ENCODE measurements around the gene UROC1.

The UROC1 gene

DNA sequence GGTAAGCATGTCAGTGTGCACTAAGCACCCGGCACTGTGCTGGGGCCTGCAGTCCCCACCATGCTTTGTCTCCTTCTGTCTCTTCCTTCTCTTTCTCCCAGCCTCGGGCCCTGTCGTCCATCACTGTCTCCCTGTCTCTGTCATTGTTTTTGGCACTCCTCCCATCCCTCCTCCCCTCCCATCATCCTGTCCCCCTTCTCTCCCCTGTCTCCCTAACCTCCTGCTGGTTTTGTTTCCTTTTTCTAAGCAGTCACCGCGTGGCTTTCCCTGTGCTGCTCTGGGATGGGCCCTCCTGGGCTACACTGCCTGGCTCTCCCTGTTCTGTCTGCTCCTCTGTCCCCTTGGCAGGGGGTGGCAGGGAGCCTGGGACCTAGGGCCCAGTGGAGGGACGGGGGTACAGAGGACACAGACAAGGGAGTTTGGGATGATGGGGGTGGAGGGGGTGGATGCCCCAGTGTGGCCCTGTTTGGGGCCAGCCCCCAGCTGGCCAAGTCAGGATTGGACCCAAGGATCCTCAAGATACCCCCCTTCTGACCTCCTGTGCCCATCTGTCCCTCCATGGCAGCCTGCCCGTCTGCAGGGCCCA lies 12.1 kb upstream of the UROC1 start:
- no peak for DNase-seq

DNA sequence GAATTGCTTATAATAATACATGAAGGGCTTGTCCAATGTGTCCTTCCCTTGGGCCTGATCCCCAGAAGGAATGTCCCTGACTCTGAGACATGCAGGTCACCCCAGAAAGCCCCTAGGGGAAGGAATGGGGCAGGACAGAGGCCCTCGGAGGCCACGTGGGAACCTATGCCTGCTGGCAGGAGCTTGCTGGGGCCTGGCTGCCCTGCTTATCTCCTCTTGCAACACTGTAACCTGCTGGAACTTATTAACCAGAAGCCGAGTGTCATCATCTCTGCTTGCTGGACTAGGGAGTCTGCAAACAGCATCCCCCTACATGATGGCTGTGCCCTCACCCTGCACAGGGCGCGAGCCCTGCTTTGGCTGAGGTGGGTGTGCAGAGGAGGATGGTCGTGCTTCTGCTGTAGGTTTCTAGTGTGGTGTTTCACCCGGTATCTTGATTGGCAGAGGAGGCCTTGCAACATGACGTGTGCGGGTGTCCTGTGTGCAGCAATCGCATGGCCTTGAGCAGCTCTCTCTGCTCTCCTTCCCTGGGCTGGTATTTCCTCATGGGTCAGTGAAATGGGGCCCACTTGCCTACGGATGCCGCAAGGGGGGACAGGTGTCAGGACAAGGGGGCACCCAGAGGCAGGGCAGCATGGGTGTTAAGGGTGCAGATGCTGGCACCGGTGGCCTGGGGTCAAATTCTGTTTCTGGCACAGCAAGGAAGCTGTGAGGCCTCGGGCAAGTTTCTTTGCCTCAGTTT lies 11.4 kb upstream of the UROC1 start:
- no peak for DNase-seq

DNA sequence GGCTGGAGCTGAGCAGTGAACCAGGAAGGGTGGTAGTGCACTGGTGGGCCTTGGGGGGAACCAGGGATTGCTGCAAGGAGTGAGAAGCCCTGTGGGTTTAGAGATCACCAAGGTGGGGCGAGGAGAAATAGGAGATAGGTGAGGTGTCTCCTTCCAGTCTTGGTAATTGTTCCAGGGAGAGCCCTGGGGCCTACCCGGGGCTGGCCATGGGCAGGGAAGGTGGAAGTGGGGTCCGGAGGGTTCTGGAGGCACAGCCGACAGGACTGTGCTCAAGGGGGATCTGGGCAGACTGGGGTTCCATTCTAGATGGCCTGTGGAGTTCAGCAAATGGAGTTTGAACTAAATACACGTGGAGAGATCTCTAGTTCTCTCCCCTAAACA lies 10.8 kb upstream of the UROC1 start:
- DNase-seq: no peak

DNA sequence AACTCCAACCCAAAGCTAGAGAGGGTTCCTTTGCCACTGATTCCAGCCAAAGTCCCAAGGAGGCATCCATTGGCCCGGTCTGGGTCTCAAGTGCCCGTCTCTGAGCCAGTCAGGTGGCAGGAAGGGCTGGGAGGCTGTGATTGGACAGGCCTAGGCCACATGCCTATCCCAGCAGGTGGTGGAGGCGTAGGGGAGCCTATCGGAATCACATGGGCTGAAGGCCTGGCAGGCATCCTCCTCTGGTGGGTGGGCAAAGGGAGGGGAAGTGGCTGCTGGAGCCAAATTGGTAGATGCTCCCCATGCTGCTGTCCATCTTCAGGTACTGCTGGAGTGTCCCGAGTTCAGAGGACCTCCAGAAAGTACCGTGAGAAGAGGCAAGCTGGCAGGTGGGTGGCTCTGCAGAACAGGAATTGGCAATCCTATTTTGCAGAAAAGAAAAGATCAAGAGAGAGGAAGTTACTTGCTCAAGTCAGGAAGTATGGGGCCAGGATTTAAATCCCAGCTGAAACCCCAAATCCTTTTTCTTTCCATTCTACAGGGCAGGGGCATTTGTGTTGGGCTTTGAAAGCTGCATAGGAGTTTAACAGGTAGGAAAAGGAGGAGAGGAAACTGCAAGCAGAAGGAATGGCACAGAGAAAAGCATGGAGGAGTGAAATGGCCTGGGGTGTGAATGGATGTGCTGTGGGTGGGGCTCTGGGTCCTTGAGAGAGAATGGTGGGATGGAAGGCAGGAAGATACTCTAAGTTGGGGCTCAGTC lies 10.1 kb upstream of the UROC1 start:
- no peak for DNase-seq

DNA sequence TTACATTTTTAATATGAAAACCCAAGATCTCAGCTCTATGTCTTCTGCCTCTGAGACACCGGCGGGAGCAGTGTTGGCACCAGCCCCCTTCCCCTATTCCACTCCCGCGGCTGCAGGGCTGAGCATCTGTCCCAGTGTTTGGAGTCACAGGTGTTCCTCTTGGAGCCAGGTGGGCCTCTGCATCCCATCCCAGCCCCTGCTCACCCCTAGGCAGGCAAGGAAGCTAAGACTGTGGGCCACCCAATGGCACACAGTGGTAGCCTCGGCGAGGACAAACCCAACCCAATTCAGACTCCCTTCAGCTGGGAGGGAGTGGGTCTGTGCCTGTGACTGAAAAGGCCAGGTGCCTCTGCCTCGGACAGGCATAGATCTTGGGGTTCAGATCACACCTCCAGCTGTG lies 9.4 kb upstream of the UROC1 start:
- no peak for DNase-seq

DNA sequence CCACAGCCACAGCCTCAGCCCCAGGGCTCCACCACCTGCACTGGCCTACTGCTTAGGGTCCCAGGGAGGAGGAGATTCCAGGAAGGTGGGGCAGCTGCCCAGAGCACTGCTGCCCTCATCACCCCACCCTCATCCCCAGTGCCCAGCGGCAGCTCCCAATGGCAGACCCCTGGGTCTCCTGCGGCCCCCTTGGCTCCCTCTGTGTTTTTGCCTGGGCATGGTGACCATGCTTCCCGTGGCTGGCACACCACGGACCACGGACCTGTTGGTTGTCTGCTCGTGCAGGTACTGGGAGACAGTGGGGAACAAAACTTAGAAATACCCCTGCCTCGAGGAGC lies 9.1 kb upstream of the UROC1 start:
- DNase-seq: no peak

DNA sequence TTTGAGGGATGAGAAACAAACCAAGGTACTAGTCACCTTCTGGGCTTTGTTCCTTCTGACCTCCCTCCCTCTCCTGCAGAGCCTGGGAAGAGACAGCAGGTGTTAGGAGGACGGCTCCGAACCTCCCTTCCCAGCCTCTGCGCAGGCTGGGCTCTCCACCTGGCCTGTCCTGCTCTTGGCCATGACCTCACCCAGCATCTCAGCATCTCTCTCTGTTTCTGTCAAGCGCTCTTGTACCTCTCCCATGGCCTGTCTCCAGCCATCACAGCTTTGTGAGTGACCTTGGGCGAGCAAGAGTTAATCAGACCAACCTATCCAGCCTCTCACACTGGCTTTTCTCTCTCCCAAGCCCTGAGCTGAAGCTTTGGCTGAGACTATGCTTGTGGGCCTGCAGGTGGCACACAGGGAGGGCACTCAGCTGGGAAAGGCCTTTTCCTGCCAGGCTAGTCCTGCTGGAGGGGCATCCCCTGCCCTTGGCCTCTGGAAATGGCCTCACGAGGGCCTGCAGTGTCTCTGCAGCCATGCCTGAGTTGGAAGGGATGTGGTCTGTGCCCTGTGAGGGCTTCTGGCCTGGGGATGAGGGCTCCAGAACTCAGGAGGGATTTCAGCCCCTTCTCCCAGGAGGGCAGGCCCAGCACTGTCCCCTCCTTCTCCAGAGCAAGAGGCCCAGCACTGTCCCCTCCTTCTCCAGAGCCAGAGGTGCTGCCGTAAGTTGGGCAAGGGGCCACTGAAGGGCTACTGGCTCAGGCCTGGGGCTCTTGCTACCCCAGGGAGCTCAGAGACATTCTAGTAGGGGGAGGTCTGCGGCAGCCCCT lies 8.5 kb upstream of the UROC1 start:
- DNase-seq: no peak

DNA sequence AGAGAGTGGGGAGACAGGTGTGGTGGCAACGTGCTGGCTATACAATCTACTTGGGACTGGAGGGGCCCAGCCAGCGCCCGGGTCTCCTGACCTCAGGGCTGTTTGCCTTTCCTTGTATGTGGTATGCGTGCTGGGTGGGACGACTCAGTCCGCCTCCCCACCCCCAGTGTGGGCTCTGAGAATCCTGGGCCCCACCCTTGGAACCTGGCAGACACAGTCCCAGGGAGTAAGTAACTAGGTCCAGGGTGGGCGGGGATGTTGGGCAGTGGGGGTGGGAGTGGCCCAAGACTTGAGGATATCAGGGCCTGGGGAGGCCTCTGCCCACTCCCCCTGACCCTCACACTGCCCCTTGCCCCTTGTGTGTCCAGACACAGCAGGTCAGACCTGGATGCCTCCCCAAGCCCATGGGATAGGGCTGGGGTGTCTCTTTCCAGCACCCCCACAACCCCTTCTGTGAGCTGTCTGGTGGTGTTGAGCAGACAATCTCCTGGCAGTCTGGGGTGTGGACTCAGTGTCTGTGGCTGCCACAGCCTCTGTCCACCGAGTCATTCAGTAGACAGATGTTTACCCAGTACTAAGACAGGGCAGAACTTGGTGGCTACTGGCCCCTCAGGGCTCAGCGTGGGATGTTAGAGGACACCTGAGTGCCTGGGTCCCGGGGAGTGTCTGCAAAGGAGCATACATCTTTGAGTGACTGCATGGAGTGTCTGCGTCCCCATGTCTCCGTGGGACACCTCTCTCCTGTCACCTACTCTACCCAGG lies 7.7 kb upstream of the UROC1 start:
- DNase-seq: no peak

DNA sequence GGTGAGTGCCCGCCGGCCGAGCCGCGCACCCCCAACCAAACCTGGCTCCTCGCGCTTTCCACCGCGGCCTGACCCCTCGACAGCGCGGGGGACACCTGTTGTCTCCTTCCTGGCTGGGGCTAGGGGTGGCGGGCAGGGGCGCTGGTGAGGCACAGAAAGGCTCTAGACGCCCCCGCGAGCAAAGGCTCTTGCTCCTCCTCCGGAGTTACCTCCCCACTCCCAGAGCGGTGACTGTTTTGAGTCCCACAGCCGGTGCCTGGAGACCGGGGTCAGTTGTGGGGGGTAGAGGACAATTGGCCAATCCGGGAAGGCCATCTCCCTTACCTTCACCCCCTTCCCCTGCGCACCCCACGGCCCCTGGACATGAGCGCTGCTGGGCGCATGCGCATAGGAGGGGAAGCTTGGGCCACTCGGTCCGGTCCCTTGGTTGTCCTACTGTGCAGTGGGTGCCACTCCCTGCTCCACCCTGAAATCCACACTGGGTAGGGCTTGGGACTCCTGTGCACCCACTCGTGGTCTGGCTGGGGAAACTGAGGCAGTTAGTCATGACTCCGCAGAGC lies 6.9 kb upstream of the UROC1 start:
- DNase-seq: no peak

DNA sequence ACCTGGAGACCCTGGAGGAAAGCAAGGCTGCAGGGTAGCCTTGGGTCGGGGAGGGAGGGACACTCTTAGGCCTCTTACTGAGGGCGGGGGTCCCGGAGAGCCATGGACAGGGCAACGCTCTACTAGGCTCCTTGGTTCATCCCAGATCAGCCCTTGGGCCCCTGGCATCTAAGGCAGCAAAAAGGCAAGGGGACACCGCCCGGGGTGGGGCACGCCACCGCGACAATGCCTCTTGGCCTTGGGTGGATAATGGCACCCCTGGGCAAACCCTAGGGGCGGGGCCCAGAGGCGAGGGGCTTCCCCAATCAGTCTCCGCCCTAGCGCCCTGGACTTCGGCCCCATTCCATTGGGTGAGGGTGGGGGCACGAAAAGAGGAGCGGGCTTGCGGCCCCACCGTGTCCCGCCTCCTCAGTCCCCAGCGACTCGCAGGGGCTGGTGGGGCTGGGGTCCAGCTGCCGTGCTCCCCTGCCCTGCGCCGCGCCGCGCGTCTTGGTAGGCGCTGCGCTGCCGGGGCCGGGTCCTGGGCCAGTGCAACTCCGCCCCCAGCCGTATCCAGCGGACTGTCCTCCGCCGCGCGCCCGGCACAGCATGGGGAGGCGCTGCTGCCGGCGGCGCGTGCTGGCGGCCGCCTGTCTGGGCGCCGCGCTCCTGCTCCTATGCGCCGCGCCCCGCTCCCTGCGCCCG lies 6.3 kb upstream of the UROC1 start, which contains the start of gene CHST13:
TSS of gene CHST13 (plus strand) at position 411 of the 684 bp plus-strand sequence. CDS start at position 589, 178 bp downstream.
- DNase-seq: no peak

DNA sequence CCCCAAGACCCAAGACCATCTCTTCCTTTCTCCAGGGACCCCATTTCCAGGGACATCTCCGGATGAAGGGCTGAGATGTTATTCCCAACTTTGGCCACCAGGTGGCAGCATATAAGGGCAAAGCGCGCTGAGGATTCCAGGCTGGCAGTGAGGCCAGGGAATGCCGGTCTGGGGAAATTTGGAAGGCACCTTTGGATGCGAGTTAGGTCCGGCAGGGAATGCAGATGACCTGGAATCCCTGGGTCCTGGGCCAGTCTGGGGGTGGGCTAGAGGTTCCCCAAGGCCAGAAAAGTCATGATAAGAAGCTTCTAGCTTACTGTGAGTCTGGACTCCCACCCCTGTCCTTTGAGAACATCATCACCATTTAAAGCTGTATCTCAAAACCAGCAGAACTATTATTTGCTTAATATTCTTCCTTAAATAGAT lies 4.8 kb upstream of the UROC1 start:
- DNase-seq: peak; percentile 5

DNA sequence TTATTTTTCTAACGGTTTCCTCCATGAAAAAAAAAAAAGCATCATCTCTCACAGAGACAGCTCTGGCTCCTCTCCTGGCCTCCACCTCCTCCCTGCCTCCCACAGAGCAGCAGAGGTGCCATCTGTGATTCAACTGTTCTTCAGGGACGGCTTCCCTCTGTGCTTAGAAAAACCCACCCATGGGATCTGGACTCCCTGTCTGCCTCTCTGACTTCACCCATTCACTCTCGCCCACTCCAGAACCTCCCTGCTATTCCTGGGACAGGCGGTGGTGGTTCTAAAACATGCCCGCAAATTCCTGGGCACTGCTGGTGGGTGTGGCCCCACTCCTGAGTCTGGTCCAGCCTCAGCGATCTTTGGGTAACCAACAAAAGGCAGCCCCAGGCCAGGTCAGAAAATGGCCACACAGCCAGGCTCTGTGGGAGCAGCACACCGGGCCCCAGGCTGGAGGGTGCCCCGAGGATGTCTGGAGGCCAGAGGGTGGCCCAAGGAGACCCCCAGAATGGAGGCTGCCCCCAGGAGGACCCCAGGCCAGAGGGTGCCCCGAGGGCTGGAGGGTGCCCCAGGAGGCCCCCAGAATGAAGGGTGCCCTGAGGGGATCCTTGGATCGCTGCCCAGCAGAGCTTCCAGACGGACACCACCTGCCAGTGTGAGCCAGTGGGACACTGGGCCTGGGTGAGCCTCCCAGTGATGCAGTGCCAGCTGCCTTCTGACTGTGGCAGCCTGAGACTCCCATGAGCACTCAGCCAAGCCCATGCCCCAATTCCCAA lies 3.7 kb upstream of the UROC1 start:
- no peak for DNase-seq

DNA sequence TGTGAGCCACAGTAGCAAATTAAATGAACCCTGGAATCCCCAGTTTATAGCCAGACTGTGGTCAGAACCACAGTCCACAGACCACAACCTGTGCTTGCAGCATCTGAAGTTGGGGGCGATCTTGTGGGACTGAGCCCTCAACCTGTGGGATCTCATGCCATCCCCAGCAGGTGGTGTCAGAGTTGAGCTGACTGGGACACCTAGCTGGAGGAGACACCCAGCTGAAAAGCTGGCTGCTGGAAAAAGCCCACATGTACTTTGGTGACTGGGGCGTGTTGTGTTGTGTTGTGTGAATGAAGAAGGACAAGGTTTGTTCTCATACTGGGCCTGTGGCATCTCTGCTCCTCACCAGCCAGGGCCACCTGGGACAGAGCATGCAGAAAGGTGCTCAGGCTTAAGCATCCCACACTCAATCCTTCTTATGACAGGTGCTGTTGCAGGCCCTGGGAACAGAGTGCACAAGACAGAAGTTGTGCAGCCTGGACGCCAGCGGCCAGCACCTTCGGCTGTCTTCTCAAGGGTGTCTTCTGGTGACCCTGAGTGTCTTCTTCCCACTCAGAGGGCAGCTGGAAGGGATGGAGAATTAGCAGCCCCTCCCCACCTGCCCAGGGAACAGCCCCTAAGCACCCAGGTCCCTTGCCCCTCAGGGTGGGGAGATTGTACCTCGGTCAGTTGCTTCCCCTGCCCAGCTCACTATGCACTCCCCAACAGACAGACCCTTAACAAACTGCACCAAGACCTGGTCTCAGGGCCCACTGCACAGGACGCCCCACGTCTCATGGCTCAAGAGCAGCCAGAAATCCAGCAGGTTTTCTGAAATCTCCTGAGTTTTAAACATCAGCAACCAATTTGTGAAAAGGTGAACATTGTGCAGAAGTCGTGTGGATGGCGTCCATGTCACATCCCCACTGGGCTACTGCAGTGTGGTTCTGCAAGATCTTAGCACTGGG lies 2.2 kb upstream of the UROC1 start:
- DNase-seq: no peak

DNA sequence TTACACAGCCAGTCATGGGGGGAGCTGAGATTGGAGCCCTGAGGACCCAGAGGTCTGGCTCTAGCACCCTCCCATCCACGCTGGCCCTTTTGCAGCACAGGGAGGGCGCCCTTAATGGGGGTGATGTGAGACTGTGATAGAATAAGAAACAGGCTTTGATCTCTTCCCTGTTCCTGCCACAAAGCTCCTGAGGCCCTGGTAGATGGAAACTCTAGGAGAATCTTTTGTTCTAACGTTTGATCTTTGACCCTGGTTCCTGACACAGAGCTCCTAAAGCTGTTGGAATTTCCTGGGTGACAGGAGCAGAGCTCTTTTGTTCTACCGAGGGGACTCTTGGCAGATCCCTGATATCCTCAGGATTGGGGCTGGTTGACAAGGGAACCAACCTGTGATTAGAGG lies 1.2 kb upstream of the UROC1 start:
- no peak for DNase-seq

DNA sequence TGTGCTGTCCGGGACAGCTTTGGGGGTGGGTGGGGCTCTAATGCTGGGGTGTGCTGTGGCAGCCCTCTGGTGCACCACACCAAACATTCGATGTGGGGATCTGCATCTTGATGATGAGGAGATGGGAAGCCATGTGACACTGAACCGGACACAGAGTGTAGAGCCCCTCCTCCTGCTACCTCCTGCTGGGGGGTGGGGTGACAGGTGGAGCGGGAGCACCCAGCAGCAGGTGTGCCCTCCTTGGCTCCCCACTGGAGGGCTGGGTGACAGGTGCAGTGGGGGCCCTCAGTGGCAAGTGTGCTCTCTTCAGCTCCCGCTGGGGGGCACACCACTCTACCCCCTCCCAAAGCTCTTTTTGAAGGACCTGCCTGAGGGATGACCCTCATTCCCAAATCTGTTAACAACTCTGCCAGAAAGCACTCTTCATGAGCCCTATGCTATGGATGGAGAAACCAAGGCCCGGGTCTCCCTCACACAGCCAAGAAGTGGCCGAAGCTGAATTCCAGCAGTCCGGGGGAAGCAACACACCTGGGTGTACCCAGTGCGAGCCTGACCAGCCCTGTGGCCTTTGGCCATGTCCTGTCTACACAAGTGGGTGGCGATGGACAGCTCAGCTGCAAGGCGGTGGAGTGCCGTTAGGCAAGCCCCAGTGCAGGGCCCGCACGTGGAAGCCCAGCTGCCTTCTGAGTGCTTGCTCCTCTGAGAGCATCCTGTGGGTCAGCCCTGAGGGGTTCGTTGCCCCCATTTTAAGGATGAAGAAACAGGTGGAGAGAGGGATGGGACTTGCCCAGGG lies 609 bp upstream of the UROC1 start:
- no peak for DNase-seq

DNA sequence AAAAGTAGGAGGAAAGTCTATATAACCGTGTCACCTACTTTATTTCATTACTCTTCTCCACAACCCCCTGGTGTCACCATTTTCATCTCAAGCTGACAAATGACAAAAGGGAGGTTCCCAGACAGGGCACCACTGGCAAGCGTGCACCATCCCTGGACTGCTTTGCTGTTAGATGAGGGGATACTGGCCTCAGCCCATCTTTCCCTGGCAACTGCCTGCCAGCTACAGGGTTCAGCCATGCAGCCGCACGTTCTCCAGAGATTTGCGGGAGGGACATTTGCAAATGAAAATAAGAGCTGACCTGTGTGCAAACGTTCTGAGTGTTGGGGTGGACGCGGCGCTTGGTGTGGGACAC lies 660 bp downstream of the UROC1 start:
- no peak for DNase-seq

DNA sequence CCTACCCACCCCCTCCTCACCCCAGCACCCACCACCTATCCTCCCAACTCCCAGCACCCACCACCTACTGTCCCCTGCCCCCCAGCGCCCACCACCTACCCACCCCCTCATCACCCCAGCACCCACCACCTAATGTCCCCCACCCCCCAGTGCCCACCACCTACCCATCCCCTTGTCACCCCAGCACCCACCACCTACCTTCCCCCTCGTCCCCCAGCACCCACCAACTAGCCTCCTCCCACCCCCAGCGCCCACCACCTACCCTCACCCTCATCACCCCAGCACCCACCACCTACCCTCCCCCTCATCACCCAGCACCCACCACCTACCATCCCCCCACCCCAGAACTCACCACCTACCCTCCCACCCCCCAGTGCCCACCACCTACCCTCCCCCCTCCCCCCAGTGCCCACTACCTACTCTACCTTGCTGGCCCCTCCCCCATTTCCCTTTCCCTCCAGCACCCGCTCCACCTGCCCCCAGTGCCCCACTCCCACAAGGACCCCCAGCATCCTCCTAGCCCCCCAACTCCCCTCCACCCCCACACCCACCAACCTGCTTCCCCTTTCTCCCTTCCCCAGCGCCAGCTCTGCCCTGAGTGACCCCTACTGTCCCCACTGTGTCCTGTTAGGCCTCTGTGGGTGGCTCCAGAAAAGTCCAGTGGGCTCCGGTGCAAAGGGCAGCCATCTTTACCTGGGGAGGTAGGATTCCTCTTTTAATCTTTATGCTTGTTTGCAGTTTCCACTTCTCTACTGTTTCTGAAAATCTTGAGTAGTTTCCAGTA lies 1.2 kb downstream of the UROC1 start:
- no peak for DNase-seq
